Suppressor macrophage (primary cell): ENCODE results near the gene CASKIN2.
"Not testable (repeated sequence)": the region's sequence is repeated elsewhere in the genome, so short reads cannot be mapped to it uniquely, and the experiment has no call there.

Source experiments
- DNase-seq, 4 experiments: peaks; one replicate each; pipeline ENCODE4 v3.0.0-alpha.2; 2020 to 2022

CASKIN2 gene

DNA sequence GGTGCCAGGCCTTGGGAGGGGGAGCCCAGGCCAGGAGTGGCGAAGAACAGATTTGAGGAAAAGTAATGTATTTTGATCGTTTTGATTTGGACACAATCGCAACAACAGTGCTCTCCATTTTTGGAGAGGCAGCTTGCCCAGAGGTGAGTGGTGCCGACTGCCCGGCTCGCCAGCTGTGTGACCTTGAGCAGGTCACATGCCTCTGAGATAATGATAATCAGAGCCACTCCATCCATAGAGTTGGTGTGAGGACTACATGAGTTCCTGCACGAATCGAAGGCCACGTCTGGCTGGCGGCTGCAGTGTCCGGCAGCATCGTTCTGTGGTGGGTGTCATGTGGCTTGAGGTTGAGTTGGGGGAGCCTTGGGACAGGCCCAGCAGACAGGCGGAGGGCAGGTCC, 30.8 kb upstream of the CASKIN2 start:
- no peak for DNase-seq

DNA sequence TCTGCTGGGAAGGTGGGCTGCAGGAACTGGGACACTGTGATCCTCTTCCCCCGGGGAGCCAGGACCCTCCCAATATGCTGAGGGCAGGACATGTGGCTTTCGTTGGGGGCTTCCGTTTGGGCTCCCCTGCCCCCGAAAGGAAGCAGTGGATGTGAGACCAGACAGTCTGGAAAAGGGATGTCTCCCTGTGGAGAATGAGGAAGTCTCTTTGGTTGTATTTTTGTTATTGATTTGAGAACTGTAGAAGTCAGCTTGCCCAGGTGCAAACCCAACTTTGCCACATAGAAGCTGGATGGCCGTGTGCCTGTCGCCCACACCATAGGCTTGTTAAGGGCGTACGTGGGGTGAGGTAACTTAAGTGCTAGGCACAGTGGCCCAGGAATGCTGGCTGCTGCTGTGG, 28.9 kb upstream of the CASKIN2 start:
- peak in 1 of 4 experiments; percentile 19 for DNase-seq

DNA sequence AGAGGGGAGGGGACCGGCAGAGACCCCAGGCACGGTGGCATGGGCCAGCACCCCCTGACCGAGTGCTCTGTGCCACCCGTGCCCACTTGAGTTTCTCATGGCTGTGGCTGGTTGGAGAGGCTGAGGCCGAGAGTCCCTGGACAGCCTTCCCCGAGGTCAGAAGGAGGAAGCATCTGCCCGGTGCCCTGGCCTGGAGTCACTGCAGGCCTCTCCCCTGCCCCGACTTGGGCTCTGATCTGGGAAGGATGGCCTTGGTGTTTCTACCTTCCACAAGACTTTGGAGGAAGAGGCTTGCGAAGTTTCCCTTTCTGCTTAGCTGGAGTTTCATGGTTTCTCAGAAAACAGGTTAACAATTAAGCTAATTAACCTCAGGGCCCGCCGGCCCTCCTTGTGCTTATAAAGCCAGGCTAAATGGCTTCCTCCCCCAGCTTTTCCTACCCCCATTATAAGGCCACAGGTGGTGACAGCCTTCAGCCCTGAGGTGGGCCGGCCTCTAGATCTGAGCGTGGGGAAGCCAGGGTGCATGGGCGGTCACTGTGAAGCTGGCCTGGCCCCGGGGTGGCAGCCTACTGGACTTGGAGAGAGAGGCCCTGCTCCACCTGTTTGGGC, 27.5 kb upstream of the CASKIN2 start:
- DNase-seq: no peak

DNA sequence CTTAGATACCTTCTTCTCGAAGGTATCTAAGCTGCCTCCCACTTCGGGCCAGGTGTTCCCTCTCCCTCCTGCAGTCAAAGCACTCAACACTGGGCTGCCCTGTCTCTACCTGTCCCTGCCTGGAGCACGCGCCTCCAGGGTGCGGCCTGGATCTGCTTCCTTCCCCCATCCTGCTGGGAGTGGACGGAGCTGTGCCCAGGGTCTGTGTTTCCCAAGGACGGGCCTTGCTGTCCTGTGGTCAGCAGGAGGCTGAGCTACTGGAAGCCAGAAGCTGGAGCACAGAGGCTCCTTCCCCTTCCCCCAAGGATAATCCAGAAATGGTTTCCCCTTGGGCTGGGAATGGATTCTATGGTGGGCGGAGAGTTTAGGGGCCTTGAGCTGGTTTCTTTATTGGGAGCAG, 26.9 kb upstream of the CASKIN2 start:
- DNase-seq: no peak

DNA sequence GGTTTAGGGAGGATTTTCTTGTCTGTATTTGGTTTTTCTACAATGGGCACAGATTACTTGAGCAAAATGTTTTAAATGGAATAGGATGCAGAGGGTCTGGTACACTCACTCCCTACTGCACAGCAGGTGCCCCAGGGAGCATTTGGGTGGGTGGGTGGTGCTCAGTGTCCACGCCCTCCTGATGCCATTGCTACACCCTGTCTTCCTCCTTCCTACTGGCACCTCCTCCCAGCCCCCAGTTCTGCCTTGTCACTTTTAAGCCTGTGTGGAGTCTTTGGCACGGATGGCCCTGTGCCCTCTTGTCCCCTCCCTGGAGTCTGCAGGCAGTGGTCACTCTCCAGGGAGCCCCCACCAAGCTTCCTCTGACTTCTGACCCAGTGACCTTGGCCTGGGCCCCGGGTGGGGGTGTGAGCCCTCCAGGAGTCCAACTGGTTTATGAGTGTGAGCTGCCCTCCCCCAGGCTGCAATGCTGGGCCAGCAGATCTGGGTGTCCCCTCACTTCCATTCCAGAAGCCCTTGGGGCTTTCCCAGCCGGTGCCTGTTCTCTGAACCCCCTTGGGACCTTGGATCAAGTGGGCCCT, 25.7 kb upstream of the CASKIN2 start:
- peak in 3 of 4 experiments; percentile 24 to 41 (median 33) for DNase-seq

DNA sequence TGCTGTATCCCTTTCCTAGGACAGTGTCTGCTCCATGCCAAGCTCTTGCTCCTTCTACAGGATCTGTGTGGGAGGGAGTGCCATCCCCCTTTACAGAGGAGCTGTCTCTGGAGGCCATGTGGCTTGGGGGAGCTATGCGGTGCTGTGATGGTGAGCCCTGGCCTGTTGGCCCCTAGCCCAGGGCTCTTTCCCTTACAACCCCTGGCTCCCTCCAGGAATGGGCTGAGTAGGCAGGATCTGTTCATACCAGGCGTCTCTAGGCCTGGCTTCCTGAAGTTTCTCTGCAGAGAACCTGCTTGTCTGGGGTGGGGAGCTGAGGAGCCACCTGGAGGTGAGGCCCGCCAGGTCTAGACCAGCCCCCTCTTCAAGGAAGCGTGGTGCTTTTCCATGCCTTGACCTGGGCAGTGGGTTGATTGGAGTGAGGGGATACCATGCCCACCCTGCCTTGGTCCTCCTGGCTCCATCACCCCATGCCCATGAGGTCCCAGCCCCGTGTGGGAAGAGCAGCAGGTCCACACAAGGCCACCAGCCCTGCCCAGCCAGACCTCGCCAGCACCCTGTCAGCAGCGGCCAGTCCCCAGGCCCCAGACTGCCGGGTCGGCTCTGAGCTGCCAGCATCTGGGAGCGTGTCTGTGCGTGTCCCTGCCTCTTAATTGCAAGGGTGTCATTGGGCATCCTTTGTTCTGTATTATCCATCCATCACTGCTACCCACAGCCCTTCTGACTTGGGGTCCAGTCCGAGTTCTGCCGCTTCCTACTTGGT, 24.8 kb upstream of the CASKIN2 start:
- DNase-seq: no peak

DNA sequence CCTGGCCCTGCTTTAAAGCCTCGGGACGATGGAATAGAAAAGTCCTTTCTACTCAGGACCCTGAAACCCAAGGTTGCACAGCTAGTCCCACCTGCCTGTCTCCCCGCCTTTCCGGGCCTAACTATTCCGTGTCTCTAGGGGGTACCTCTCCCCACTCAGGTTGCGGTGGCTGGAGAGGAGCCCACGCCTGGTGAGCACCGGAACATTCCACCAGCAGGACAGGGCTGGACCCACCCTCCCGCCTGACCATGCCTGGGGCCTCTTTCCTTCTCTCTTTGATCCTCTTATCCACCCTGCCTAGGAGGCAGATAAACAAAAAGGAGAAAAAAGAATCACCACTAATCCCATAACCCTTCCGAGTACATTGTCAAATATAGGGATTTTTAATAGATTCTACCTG, 21.0 kb upstream of the CASKIN2 start:
- no peak for DNase-seq

DNA sequence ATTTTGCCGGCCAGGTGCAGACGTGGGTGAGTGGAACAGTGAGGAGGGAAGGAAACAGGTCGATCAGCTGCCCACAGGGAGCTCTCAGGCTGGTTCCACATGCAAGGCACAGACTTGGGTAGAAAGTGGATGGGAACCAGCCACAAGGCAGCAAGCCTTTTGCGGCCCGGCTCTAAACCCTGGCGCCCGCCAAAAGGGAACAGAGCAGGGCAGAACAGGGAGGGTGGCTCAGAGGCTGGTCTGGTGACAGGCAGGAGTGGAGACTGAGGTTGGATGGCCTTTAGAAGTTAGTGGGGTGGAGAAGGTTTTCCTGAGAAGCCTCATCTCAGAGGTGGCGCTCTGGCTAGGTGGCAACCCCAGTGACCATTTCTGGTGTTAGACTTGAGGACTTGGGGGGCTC, 20.5 kb upstream of the CASKIN2 start:
- no peak for DNase-seq

DNA sequence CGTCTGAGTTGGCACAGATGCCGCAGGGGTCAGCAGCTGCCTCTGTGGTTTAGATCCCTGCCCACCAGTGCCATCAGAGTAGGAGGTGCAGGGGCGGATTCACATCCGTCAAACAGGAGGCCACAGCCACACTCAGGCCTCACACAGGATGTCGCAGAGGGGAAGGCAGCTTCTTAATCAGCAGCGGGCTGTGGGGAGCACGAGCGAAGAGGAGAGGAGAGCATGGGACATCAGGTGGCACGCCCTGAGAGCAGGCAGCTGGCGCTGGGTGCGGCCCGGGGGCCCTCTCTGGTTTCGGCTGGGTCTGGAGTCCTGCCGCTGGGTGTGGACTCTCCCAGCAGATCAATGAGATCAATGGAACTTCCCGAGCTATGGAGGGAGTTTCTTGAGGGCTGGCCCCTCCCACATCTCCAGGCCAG, 19.8 kb upstream of the CASKIN2 start:
- DNase-seq: peak; percentile 22 to 62 (median 50)

DNA sequence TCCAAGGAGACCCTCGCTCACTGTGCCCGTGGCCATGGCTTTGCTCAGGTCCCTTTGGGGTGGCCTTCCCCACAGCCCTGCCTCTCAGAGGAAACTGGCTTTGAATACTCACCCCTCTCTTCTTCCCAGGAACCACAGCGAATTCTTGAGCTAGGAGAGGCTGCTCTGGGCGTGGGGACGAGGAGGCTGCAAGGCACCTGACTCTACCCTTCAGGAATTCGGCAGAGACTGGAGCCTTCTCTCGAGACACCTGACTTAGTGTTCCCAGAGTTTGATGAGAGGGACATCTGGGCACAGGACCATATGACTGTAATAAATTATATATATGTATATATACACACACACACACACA, 16.4 kb upstream of the CASKIN2 start:
- no peak for DNase-seq

DNA sequence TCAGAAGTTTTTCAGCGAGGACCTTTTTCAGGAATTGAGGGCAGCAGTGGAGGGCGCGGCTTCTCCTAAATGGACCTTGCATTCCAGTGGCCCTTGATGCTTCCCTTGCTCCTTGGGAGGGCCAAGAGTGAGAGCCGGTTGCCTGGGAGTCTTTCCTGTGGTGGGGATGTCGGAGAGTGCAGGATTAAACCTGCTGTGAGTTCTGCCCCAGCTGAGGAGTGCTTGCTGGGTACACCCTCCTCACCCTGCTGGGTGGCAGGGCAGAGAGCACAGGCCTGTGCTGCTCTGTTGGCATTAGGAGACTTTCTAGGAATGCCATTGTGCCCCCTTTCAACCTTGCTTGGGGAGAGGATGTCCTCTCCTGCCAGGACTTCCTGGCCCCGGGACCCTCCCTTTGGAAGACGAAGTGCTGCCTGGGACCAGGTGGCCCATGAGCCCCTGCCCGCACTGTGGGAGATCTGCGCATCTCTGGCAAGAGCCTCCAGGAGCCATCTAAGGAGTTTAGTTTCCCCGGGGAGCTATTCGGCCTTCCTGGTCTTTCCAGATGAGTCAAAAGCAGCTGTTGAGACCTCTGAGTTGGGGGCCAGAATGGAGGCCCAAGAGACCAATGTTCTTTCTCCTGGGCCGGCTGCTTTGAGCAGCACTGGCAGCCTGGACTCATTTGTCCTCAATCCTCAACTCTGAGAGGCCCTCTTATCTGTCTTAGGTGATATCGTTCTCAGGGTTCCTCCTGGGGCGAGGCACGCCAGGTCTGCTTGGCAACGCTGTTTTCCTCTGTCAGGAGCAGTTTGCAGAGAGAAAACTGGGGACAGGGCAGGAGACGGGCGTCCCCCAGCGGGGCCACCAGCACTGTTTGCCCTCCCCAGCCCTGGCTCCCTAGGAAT, 15.7 kb upstream of the CASKIN2 start:
- no peak for DNase-seq

DNA sequence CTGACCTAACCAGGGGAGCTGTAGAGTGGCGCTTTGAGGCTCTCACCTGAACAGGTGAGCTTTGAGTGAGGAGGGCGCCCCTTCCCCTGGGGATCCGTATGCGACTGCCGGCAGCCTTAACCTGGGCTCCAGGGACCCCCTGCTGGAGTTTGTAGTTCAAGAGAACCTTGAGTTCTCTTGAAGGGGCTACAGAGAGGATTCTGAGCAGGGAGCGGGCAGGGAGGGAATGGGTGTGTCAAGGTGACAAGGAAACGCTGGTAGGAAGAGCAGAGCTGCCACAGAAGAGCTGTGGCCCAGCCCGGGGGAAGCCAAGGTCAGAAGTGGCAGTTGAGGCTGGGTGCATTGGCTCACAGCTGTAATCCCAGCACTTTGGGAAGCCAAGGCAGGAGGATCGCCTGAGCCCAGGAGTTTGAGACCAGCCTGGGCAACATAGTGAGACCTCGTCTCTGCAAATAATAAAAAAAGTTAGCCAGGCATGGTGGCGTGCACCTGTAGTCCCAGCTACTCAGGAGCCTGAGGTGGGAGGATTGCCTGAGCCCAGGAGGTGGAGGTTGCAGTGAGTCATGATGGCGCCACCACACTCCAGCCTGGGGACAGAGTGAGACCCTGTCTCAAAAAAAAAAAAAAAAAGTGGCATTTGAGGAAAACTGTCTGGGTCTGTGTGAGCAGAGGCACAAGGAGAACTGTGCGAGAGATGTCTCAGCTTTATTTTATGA, 11.4 kb upstream of the CASKIN2 start:
- no peak for DNase-seq

DNA sequence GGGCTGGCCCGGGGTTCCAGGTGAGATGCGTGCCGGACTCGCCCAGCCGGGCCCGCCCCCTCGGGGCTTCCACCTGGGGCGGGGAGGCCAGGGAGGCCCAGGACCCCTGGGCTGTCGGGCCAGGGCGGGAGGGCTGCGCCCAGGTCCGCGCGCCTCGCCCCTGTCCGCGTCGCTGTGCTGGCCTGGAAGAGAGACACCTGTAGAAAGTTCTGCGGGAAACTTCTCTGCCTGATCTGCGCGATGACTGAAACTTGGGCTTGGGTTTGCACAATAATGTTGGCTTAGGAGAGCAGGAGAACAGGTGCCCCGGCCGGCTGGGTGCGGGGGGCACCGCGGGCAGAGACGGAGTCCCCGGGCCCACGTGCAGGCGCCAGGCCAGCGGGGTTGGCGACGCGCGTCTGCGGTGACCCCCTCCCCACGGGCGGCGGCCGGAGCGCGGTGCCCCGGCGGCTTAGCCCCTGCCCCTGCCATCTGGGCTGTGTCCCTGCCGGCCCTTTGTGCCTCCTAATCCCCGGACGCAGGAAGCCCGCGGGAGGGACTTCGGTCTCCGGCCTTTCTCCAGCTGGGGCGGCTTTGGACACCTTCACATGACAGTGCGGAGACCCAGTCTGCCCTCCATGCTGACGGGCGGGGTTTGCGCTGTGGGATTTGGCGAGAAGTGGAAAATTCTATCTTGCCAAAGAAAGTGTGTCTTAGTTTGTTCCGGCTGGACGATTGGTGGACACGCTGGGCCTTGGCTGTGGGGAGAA, 10.6 kb upstream of the CASKIN2 start:
- peak in 2 of 4 experiments; percentile 21 to 50 for DNase-seq

DNA sequence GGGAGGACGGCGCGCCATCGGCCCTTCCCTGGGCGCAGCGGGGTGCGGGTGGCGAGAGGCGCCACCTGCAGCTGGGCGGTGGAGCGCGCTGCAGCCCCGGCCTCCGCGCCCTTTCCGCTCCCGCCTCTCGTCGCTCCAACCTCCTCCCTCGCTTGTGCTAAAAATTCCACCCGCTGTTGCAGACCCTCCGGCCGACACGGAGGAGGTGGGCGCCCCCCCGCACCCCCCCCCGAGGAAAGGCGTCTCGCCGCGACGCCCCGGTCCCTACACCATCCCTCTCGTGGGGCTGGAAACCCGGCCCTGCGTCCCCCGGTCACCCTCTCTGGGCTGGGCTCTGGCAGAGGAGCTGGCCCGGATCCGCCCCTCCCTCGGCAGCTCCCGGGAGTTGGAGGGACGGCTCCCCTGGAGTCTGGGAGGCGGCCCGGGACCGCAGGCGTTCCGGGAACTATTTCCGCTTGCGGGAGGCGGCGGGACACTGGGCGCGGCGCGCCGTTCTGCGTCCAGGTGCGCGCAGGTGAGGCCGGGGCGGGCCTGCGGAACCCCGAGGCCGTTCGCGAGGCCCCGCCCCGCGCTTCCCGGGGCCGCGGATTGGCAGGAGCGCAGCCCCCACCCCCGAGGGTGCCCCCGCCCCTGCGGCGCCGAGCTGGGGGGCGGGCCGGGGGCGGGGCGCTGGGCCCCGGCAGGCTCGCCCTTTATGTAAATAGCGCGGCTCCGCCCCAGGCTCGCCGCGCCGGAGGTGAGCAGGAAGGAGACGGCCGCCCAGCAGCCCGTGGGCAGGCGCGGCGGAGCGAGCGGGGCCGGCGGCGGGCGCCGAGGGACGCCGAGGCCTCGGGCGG, 9.9 kb upstream of the CASKIN2 start, which contains the start of gene LLGL2:
LLGL2 (plus strand) TSS at position 728 of the 836 bp plus-strand sequence. CDS start 17,730 bp downstream, outside the sequence.
- peak; percentile 81 to 95 (median 89) for DNase-seq

DNA sequence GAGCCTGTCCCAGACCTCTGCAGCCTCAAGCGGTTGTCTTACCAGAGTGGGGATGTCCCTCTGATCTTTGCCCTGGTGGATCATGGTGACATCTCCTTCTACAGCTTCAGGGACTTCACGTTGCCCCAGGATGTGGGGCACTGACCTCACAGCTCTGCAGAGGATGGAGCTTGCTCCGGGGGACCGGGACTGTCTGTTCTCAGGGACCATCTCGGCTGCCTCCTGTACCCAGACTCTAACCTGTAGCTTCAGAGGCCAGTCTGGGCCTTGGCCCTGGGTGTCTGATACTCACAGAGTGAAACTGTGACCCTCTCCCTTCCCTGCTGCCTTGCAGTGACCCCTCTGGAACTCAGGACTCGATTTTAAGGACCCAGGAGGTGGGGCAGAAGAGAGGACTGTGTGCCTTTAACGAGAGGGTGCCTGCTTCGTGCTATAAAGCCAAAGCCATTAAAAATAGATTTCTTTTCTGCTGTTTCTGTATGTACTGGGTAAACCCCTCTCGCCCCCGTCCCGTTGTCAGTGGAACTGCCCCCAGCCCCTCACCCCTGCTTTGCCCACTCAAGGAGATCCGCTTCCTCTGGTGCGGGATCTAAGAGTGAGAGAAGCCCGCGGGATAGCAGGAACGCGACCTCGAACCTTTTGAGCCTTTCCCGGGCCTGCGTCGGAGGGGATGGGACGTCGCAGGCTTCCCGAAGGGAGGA, 9.1 kb upstream of the CASKIN2 start:
- DNase-seq: no peak

DNA sequence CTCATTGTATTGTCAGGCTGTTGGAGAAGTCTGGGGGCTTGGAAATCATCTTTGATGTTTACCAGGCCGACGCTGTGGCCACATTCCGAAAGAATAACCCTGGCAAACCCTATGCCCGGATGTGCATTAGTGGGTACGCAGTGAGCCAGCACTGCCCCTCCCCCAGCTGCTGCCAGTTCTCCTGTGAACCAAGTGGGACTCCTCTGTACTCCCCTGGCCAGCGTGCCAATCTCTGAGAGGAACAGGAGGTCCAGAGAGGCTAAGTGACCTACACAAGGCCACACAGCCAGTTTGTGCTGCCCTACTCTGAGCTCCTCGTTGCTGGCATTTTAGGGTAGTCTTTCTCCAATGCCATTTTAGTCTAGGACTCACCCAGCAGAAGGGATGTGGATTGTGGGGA, 8.3 kb upstream of the CASKIN2 start:
- DNase-seq: no peak

DNA sequence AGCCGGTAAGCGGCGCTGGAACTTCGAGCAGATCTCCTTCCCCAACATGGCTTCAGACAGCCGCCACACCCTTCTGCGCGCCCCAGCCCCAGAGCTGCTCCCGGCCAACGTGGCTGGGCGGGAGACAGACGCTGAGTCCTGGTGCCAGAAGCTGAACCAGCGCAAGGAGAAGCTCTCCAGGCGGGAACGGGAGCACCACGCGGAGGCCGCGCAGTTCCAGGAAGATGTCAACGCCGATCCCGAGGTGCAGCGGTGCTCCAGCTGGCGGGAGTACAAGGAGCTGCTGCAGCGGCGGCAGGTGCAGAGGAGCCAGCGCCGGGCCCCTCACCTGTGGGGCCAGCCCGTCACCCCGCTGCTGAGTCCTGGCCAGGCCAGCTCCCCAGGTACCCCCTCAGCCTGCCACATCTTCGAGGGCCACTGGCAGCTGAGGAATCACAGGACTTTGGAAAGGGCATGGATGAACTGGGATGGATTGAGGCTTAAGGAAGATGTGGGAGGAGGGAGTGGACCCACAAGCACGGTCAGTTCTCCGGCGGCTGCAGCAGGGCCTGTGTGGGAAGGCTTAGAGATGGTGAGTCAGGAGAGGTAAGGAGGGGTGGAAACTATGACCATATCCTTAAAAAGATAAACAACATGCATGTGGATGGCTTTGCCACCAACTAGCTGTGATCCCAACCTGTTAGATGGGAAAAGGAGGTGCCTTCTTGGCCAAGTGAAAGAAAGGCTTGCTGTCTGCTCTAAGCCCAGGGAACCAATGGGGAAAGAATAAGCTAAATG, 6.8 kb upstream of the CASKIN2 start:
- no peak for DNase-seq

DNA sequence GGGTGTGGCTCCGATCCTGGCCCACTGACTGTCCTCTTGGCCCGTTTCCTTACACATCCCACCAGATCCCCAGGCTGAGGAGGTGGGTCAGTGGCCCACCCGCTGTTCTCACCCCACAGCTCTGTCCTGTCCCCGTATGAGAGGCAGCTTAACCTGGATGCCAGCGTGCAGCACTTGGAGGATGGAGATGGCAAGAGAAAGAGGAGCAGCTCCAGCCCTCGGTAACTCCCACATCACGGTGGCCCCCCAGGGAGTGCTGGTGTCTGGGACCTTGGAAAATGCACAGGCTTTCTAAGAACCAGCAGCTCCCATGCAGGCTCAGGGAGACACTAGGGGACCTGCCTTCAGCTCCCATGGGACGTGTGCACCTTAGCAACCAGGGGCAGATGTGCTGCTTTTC, 6.0 kb upstream of the CASKIN2 start:
- no peak for DNase-seq

DNA sequence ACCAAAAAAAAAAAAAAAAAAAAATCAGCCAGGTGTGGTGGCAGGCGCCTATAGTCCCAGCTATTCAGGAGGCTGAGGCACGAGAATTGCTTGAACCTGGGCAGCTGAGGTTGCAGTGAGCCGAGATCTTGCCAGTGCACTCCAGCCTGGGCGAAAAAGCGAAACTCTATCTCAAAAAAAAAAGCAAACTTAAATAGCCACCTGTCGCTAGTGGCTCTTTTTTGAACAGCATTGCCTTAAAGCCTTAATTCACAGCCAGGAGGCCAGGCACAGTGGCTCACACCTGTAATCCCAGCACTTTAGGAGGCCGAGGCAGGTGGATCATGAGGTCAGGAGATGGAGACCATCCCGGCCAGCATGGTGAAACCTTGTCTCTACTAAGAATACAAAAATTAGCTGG, 5.1 kb upstream of the CASKIN2 start:
- DNase-seq: not testable (repeated sequence)
